Measurements from ENCODE around the gene DCDC2C. TPM values are rescaled to one million over a fixed set of nuclear protein-coding genes. Genes with fewer than 3 reads are reported as not detected.

Gene DCDC2C
- total RNA-seq, 1 donor from 2014 or later: not detected

GRCh38 chr2:3725002-3725401 lies 21.6 kb downstream of the DCDC2C start:
- H3K4me3 Mint-ChIP-seq: no peak overlapping the region
- DNase-seq (ENCODE audit: extremely low spot score, unreplicated experiment): no peak
- peaks cover 6% of the 10 kb centered on the region for H3K9me3 Mint-ChIP-seq
- no peaks in the 10 kb centered on the region for H3K36me3 Mint-ChIP-seq
- H3K27me3 Mint-ChIP-seq: peaks cover 52% of the 10 kb centered on the region
- TF ChIP-seq CTCF (conservative IDR thresholded peaks at IDR 0.05): no peak
- H3K27ac Mint-ChIP-seq: no peak overlapping the region
- H3K4me1 Mint-ChIP-seq (ENCODE audit: unreplicated experiment): peaks cover 10% of the 10 kb centered on the region

GRCh38 chr2:3725458-3726250 lies 22.3 kb downstream of the DCDC2C start:
- Mint-ChIP-seq H3K36me3 (no peaks in the 10 kb centered on the region), H3K4me3 (no peak overlapping the region), H3K9me3 (no peaks in the 10 kb centered on the region), H3K4me1 (ENCODE audit: unreplicated experiment) (peaks cover 10% of the 10 kb centered on the region), H3K27me3 (peaks cover 46% of the 10 kb centered on the region), H3K27ac (no peak overlapping the region)
- no peak for DNase-seq (ENCODE audit: extremely low spot score, unreplicated experiment)
- no peak for TF ChIP-seq CTCF (conservative IDR thresholded peaks at IDR 0.05)

GRCh38 chr2:3726511-3726910 lies 23.1 kb downstream of the DCDC2C start:
- Mint-ChIP-seq H3K36me3 (no peaks in the 10 kb centered on the region), H3K9me3 (no peaks in the 10 kb centered on the region), H3K27me3 (peaks cover 40% of the 10 kb centered on the region), H3K4me1 (ENCODE audit: unreplicated experiment) (peaks cover 10% of the 10 kb centered on the region), H3K4me3 (no peak overlapping the region), H3K27ac (no peak overlapping the region)
- TF ChIP-seq CTCF (conservative IDR thresholded peaks at IDR 0.05): no peak
- no peak for DNase-seq (ENCODE audit: extremely low spot score, unreplicated experiment)

- Mint-ChIP-seq H3K27ac (peak overlapping the region; percentile 67), H3K4me3 (peak overlapping the region; percentile 55), H3K4me1 (ENCODE audit: unreplicated experiment) (peaks cover 10% of the 10 kb centered on the region), H3K27me3 (peaks cover 44% of the 10 kb centered on the region), H3K36me3 (no peaks in the 10 kb centered on the region), H3K9me3 (no peaks in the 10 kb centered on the region)
- TF ChIP-seq CTCF (conservative IDR thresholded peaks at IDR 0.05): no peak
- DNase-seq (ENCODE audit: extremely low spot score, unreplicated experiment): no peak
These were observed 24.1 kb downstream of the DCDC2C start for GRCh38 chr2:3727397-3728045.

GRCh38 chr2:3728104-3729054 lies 25.0 kb downstream of the DCDC2C start:
- peaks cover 39% of the 10 kb centered on the region for H3K27me3 Mint-ChIP-seq
- DNase-seq (ENCODE audit: extremely low spot score, unreplicated experiment): no peak
- peaks cover 10% of the 10 kb centered on the region for H3K4me1 Mint-ChIP-seq (ENCODE audit: unreplicated experiment)
- no peaks in the 10 kb centered on the region for H3K36me3 Mint-ChIP-seq
- peak; percentile 84 for TF ChIP-seq CTCF (conservative IDR thresholded peaks at IDR 0.05)
- H3K4me3 Mint-ChIP-seq: peak overlapping the region; percentile 55
- no peaks in the 10 kb centered on the region for H3K9me3 Mint-ChIP-seq
- peak overlapping the region; percentile 67 for H3K27ac Mint-ChIP-seq
